GM19035 (cell line): Measurements from ENCODE around the gene DESI1.
A peak's percentile ranks its signal among the peaks of the same experiment; 100 is the strongest.
"Not testable (repeated sequence)": the region's sequence is repeated elsewhere in the genome, so short reads cannot be mapped to it uniquely, and the experiment has no call there.

Experiments
- ATAC-seq: cut with Tn5 transposase; IDR thresholded peaks from one replicate; pipeline ENCODE4 v1.9.1; 2021; ENCODE audit not compliant: unreplicated experiment

Gene DESI1

GRCh38 chr22:41636467-41636866 is 15.6 kb upstream of the DESI1 start:
- no peak for ATAC-seq

DNA sequence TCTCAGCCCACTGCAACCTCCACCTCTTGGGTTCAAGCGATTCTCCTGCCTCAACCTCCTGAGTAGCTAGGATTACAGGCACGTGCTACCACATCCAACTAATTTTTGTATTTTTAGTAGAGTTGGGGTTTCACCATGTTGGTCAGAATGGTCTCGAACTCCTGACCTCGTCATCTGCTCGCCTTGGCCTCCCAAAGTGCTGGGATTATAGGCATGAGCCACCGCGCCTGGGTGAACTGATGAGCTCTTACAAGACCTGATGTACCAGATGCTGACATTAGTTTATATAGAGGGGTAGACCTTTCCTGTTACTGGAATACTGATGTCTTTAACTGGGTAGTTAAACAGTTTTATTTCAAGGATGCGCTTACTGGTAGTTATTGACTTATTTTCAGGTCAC is 13.8 kb upstream of the DESI1 start:
- not testable (repeated sequence) for ATAC-seq

GRCh38 chr22:41631615-41632014 is 10.8 kb upstream of the DESI1 start:
- not testable (repeated sequence) for ATAC-seq

- not testable (repeated sequence) for ATAC-seq
These were observed 10.3 kb upstream of the DESI1 start for GRCh38 chr22:41631115-41631514.

DNA sequence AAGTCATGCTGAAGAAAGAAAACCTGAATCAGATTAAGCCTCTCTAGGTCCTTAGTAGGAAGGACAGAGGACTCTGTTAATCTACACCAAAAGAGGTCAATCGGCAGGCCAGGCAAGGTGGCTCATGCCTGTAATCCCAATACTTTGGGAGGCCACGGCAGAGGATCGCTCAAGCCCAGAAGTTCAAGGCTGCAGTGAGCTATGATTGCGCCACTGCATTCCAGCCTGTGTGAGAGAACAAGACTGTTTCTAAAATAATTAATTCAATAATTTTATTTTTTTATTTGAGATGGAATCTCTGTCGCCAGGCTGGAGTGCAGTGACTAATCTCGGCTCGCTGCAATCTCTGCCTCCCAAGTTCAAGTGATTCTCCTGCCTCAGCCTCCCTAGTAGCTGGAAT is 4.7 kb upstream of the DESI1 start:
- ATAC-seq = no peak

DNA sequence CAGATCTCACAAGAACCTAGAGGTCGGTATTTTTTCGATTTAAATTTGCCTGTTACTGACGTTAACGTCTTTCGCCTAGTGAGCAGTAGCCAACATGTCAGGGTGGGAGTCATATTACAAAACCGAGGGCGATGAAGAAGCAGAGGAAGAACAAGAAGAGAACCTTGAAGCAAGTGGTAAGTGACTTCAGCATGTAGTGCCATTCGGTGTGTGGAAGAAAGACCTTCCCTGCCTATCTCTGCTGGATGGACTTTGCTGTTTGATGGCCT is 1.0 kb upstream of the DESI1 start:
- ATAC-seq = no peak

- peak; percentile 83 for ATAC-seq
These were observed 462 bp upstream of the DESI1 start, which contains the start of gene XRCC6 for GRCh38 chr22:41621099-41621910. Gene XRCC6 (plus strand): TSS chr22:41621295. CDS start chr22:41622005, 710 bp downstream.

- peak; percentile 13 for ATAC-seq
These were observed 759 bp downstream of the DESI1 start for GRCh38 chr22:41619979-41620588.

DNA sequence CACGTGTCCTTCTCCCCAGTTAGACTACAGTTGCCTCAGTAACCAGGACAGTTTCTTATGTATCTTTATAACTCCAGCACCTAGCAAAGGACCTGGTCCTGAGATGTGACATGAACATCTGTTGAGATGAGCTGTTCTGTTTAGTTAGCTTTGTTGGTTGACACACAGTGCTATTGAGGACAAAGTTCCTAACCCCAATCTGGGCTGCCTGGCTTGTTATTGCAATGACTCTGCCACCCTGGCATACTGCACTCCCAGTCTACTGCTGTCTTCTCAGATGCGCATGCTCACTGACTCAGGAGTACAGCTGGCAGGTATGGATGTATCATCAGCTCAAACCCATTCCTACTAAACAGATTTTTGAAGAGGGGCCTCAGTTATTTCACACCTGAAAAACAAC is 7.4 kb downstream of the DESI1 start:
- ATAC-seq = no peak

- ATAC-seq = no peak
These were observed 8.1 kb downstream of the DESI1 start for GRCh38 chr22:41612603-41613306.

- no peak for ATAC-seq
These were observed 12.5 kb downstream of the DESI1 start for GRCh38 chr22:41608386-41608785.

GRCh38 chr22:41603873-41604332 is 16.9 kb downstream of the DESI1 start:
- no peak for ATAC-seq

DNA sequence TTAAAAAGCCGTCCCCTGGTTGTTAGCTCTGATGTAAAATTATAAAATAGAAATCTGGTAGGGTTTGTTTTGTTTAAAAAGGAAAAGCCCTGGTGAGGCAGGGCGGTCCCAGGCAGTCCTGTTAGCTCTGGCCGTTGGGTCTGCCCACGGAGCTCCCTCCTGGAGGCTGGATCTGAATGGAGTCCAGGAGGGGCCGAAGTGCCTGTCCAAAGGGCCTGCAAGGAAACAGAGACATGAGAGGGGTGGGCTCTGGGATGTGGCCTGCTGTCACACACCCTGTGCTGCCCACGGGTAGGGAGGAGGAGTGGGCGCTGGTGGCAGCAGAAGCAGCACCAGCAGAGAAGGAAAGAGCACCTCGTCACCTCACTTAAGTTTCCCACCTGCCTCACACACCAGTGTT is 19.9 kb downstream of the DESI1 start:
- ATAC-seq = no peak

- ATAC-seq = no peak
These were observed 21.8 kb downstream of the DESI1 start for GRCh38 chr22:41598891-41599635.

GRCh38 chr22:41598081-41598480 is 22.8 kb downstream of the DESI1 start:
- no peak for ATAC-seq

- no peak for ATAC-seq
These were observed 23.2 kb downstream of the DESI1 start for GRCh38 chr22:41597635-41597953.

DNA sequence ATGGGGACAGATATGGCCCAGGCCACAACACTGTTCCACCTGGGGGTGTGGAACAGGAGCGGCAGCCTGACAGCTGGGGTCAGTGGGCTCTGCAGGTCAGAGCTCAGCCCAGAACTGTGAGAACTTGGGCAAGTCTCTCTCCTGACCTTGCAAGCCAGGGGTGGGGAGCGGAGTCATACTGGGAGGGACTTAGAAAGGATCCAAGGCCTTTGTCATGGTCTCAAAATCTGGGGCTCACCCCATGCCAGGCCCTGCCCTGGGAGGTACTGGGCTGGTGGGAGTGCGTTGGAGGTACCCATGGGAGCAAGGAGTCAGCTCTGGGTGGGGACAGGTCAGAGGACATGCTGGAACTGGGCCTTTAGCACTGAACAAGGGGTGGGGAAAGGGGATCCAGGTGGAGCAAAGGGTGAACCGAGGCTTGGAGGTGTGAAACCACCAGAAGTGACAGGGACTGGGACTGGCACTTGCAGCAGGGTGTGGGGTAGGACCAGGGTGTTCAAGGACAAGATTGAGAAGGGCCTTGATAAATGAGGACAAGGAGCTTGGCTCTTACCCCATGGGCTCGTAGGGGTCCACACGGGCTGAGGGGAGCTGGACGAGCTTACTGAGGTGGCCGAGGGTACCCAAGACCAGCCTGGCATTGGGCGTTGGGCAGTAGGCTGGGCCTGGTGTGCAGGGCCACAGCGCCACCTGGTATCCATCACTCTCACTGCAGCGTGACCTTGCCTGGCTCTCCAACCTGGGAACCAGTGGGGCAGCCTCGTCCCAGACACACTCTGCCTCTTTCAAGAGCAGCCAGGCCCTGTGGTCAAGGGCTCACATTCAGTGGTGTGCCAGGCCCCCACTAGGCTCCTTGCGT is 23.8 kb downstream of the DESI1 start:
- ATAC-seq = no peak

GRCh38 chr22:41595703-41596102 is 25.1 kb downstream of the DESI1 start:
- no peak for ATAC-seq

- ATAC-seq = not testable (repeated sequence)
These were observed 27.4 kb downstream of the DESI1 start for GRCh38 chr22:41593336-41593960.
